Astrocyte (in vitro differentiated cells and primary cell): ENCODE results near the gene TRPM2. TPM values are rescaled to one million over a fixed set of nuclear protein-coding genes. Genes with fewer than 3 reads are reported as not detected.

ENCODE experiments used
- DNase-seq: peaks from one replicate; pipeline ENCODE4 v3.0.0-alpha.2; 2010; ENCODE audit warnings: low read depth
- FAIRE-seq: peaks from 2 replicates; lab custom pipeline; 2011; peaks lifted over from hg19 to GRCh38; lab: Jason Lieb, UNC
- H2AFZ ChIP-seq: 2 replicates; pipeline ENCODE4 v1.6.0; 2012; ENCODE audit warnings: low read depth, low read length, inconsistent platforms
- H3K27ac ChIP-seq: 2 replicates; pipeline ENCODE4 v1.5.1; 2011; ENCODE audit warnings: low read depth, low read length, inconsistent platforms
- H3K27me3 ChIP-seq: 2 replicates; pipeline ENCODE4 v1.6.0; 2011; ENCODE audit warnings: low read length, inconsistent platforms; ENCODE audit not compliant: insufficient read depth
- H3K36me3 ChIP-seq: 2 replicates; pipeline ENCODE4 v1.5.1; 2011; ENCODE audit warnings: low read length, inconsistent platforms; ENCODE audit not compliant: insufficient read depth
- H3K4me1 ChIP-seq: 2 replicates; pipeline ENCODE4 v1.5.1; 2011; ENCODE audit warnings: low read length, inconsistent platforms; ENCODE audit not compliant: insufficient read depth
- H3K4me2 ChIP-seq: 2 replicates; pipeline ENCODE4 v1.6.0; 2012; ENCODE audit warnings: low read length, inconsistent platforms
- H3K4me3 ChIP-seq: 2 replicates; pipeline ENCODE4 v1.5.1; 2011; ENCODE audit warnings: low read depth, mild to moderate bottlenecking, low read length, inconsistent platforms; ENCODE audit not compliant: insufficient read depth
- H3K79me2 ChIP-seq: 2 replicates; pipeline ENCODE4 v1.6.0; 2012; ENCODE audit warnings: mild to moderate bottlenecking, low read length, inconsistent platforms; ENCODE audit not compliant: insufficient read depth
- H3K9ac ChIP-seq: 2 replicates; pipeline ENCODE4 v1.6.0; 2012; ENCODE audit warnings: mild to moderate bottlenecking, low read length, inconsistent platforms
- H3K9me3 ChIP-seq: 2 replicates; pipeline ENCODE4 v1.5.1; 2012; ENCODE audit warnings: low read depth, mild to moderate bottlenecking, low read length, inconsistent platforms; ENCODE audit not compliant: insufficient read depth
- H4K20me1 ChIP-seq: 2 replicates; pipeline ENCODE4 v1.6.0; 2012; ENCODE audit warnings: low read length, inconsistent platforms; ENCODE audit not compliant: insufficient read depth
- H3K27ac Mint-ChIP-seq: one replicate; pipeline ENCODE4 v1.8.0; 2021; ENCODE audit warnings: mild to moderate bottlenecking, mixed read lengths; ENCODE audit not compliant: unreplicated experiment
- H3K27me3 Mint-ChIP-seq: one replicate; pipeline ENCODE4 v1.8.0; 2021; ENCODE audit warnings: low read depth, mixed read lengths; ENCODE audit not compliant: unreplicated experiment
- H3K36me3 Mint-ChIP-seq: one replicate; pipeline ENCODE4 v1.8.0; 2021; ENCODE audit warnings: low read depth, mixed read lengths; ENCODE audit not compliant: unreplicated experiment
- H3K4me1 Mint-ChIP-seq: one replicate; pipeline ENCODE4 v1.8.0; 2021; ENCODE audit warnings: low read depth, mixed read lengths; ENCODE audit not compliant: unreplicated experiment
- H3K4me3 Mint-ChIP-seq: one replicate; pipeline ENCODE4 v1.8.0; 2021; ENCODE audit warnings: mild to moderate bottlenecking, moderate library complexity, mixed read lengths; ENCODE audit not compliant: unreplicated experiment
- H3K9me3 Mint-ChIP-seq: one replicate; pipeline ENCODE4 v1.8.0; 2021; ENCODE audit warnings: mild to moderate bottlenecking, mixed read lengths; ENCODE audit not compliant: unreplicated experiment
- CTCF ChIP-seq: IDR thresholded peaks from 2 replicates; pipeline ENCODE4 v1.5.1; 2011; ENCODE audit warnings: low read depth, mild to moderate bottlenecking, inconsistent platforms, low read length, moderate library complexity; ENCODE audit not compliant: insufficient read depth
- EZH2 ChIP-seq: IDR thresholded peaks from 2 replicates; pipeline ENCODE4 v1.6.1; 2012; ENCODE audit warnings: mild to moderate bottlenecking, low read length, inconsistent platforms; ENCODE audit not compliant: insufficient read depth
- total RNA-seq: library from RNA; stranded (reverse); gene quantifications from 2 replicates; pipeline ENCODE4 v1.2.1, GENCODE V29; 2021

Gene TRPM2
- total RNA-seq, 1 donor from 2014 or later: 0.79 TPM

DNA sequence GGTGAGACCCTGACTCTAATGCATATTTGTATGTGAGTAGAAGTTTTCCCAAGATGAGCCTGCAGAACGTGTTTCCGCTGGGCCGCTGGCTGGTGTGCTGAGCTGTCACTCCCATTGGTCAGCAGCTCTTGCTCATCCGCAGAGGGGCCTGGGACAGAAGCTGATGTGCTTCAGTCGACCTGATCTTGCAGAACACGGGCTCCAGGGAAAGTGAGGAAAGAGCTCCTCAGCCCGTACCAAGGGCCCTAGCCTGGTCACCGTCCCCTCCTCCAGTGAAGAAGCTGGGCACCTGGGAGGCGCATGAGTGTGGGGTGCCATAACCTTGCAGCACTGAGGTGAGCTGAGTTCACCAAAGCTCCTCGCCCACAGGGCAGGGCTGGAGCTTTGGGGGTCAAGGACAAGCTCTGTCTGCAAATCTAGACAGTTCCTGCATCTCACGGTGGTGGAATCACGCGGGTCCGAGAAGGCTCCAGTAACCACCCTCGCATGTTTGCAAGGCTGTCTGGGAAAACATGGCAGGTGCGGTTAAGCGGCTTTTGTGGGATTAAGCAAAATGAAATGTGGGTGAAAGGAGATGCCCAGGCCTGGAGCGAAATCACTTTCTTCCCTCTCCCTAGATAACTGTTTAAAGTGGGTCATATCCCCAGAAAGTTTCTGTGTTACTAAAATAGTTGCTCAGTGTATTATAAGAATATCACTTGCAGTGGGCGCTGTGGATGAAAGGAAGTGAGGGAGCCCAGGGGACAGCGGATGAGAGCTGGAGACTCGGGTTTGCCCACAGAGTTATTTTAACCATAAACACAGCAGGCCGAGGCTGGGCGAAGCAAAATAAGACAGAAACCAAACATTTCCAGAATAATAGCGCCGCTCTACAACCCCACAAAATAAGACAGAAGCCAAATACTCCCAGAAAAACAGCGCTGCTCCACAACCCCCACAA lies 68.8 kb downstream of the TRPM2 start:
- Mint-ChIP-seq H3K4me1 (no peaks in the 10 kb centered on the region), H3K27ac (no peak overlapping the region), H3K9me3 (peaks cover 6% of the 10 kb centered on the region), H3K36me3 (no peaks in the 10 kb centered on the region), H3K27me3 (peaks cover 9% of the 10 kb centered on the region), H3K4me3 (no peak overlapping the region)
- no peak overlapping the region for H3K4me2 ChIP-seq
- no peaks in the 10 kb centered on the region for H3K27me3 ChIP-seq
- TF ChIP-seq CTCF (no peak), EZH2 (no peak)
- no peak for FAIRE-seq
- peaks cover 11% of the 10 kb centered on the region for H3K9me3 ChIP-seq
- no peaks in the 10 kb centered on the region for H3K36me3 ChIP-seq
- H3K4me3 ChIP-seq: no peak overlapping the region
- no peak overlapping the region for H2AFZ ChIP-seq
- H4K20me1 ChIP-seq: no peaks in the 10 kb centered on the region
- H3K4me1 ChIP-seq: no peaks in the 10 kb centered on the region
- no peak overlapping the region for H3K9ac ChIP-seq
- DNase-seq: no peak
- no peak overlapping the region for H3K27ac ChIP-seq
- no peaks in the 10 kb centered on the region for H3K79me2 ChIP-seq

- H3K4me2 ChIP-seq: no peak overlapping the region
- FAIRE-seq: no peak
- no peaks in the 10 kb centered on the region for H3K36me3 Mint-ChIP-seq
- H3K9ac ChIP-seq: no peak overlapping the region
- H3K4me1 ChIP-seq: no peaks in the 10 kb centered on the region
- no peak overlapping the region for H3K4me3 ChIP-seq
- peaks cover 11% of the 10 kb centered on the region for H3K9me3 ChIP-seq
- H3K36me3 ChIP-seq: no peaks in the 10 kb centered on the region
- H4K20me1 ChIP-seq: no peaks in the 10 kb centered on the region
- H3K27ac ChIP-seq: no peak overlapping the region
- H3K9me3 Mint-ChIP-seq: peaks cover 9% of the 10 kb centered on the region
- no peak for TF ChIP-seq EZH2
- no peak for TF ChIP-seq CTCF
- H3K27ac Mint-ChIP-seq: no peak overlapping the region
- H3K4me3 Mint-ChIP-seq: no peak overlapping the region
- DNase-seq: no peak
- H3K79me2 ChIP-seq: no peaks in the 10 kb centered on the region
- no peak overlapping the region for H2AFZ ChIP-seq
- no peaks in the 10 kb centered on the region for H3K4me1 Mint-ChIP-seq
- H3K27me3 ChIP-seq: no peaks in the 10 kb centered on the region
- peaks cover 9% of the 10 kb centered on the region for H3K27me3 Mint-ChIP-seq
These were observed 69.9 kb downstream of the TRPM2 start for GRCh38 chr21:44423312-44423821.
